C4-2B (cell line): ENCODE data around the gene STAT4.

Experiments used
- H3K27ac ChIP-seq: fragments of 450-650 bp; 2 replicates; pipeline ENCODE4 v1.5.1; 2017
- ZFX ChIP-seq: fragments of 450-650 bp; IDR thresholded peaks from 2 replicates; pipeline ENCODE4 v1.6.1; 2017
- TF ChIP-seq, protein P1 (sequence below): fragments of 450-650 bp; conservative IDR thresholded peaks from 2 replicates; pipeline ENCODE4 v1.5.1; 2017; ENCODE audit warnings: mild to moderate bottlenecking

STAT4 gene

DNA sequence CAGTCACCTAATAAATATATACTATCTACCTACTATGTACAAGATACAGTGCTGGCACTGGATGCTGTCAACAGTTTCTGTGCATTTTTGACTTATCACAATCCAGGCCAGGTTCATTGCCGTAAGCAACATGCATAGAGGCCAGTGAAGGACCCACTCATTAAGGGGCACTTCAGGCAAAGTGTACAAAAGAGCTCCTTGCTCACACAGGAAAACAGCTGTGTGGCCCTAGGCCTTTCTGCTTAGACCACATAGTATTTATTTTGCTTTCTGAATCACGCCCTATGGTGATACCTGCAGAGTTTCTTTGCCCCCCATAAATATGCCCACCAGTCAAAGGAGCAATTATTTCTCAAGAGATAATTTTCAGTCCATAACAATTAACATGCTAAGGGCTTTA, 39.6 kb upstream of the STAT4 start:
- no peak overlapping the region for H3K27ac ChIP-seq
- TF ChIP-seq, protein P1, sequence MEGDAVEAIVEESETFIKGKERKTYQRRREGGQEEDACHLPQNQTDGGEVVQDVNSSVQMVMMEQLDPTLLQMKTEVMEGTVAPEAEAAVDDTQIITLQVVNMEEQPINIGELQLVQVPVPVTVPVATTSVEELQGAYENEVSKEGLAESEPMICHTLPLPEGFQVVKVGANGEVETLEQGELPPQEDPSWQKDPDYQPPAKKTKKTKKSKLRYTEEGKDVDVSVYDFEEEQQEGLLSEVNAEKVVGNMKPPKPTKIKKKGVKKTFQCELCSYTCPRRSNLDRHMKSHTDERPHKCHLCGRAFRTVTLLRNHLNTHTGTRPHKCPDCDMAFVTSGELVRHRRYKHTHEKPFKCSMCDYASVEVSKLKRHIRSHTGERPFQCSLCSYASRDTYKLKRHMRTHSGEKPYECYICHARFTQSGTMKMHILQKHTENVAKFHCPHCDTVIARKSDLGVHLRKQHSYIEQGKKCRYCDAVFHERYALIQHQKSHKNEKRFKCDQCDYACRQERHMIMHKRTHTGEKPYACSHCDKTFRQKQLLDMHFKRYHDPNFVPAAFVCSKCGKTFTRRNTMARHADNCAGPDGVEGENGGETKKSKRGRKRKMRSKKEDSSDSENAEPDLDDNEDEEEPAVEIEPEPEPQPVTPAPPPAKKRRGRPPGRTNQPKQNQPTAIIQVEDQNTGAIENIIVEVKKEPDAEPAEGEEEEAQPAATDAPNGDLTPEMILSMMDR = no peak
- no peak for TF ChIP-seq ZFX

DNA sequence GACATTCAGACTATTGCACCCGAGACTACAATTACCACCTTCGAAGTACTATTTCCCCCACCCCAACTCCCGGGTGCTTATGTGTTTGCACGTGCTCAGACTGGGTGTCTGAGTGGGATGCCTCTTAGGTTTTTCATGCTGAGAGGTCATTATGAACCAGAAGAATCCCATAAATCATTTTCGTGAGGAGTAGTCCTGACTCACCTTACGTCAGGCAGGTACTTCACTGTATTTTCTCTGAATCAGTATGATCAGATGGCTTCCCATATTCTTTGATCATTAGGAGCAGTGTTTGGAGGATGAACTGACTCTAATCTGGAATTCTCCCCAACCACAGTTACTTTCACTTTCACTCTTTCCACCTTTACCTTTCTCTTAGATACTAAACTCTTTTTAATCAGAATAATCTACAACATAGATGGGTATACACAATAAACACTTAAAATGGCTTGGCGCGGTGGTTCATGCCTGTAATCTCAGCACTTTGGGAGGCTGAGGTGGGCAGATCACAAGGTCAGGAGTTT, 38.4 kb upstream of the STAT4 start:
- no peak overlapping the region for H3K27ac ChIP-seq

DNA sequence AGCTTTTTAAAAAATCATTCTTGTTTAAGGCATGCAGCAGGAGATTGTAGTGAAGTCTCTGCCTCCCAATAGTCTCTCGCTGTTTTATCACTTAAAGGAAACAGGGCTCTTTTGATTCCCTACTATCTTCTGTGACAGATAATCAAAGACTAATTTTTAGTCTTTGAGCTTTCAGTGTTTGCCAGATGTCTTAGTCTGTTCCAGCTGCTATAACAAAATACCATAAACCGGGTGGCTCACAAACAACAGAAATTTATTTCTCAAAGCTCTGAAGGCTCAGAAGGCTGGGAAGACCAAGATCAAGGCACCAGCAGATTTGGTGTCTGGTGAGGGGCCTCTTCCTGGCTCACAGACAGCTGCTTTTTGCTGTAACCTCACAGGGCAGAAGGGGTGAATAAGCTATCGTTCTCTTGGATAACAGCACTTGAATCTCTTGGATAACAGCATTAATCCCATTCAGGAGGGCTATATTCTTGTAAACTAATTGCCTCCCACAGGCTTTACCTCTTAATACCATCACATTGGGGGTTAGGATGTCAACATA, 37.8 kb upstream of the STAT4 start:
- H3K27ac ChIP-seq = no peak overlapping the region
- TF ChIP-seq, protein P1 = no peak
- TF ChIP-seq ZFX = no peak

More for the DNA sequence above, 38.4 kb upstream of the STAT4 start:
- no peak for TF ChIP-seq ZFX
- TF ChIP-seq, protein P1 = no peak

DNA sequence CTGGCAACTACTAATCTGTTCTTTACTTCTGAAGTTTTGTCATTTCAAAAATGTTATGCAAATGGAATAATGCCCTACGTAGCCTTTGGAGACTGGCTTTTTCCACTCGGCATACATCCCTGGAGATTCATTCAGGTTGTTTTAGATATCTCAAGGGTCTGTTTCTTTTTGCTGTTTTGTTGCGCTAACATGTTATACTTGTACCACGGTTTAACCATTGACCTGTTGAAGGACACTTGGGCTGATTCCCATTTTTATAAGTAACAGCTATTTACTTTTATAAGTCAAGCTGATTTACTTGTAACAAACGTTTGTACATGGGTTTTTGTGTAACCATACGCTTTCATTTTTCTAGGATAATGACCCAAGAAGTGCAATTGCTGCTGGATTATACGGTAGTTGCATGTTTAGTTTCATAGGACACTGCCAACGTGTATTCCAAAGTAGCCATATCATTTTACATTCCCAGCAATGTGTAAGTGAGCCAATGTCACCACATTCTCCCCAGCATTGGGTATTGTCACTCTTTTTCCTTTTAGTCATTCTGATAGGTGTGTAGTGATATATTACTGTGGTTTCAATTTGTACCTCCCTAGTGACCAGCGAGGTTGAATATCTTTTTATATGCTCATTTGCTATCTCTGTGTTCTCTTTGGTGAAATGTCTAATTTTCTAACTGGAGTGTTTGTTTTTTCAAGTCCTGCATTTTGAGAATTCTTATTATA, 36.5 kb upstream of the STAT4 start:
- TF ChIP-seq, protein P1 = no peak
- TF ChIP-seq ZFX = no peak
- H3K27ac ChIP-seq = no peak overlapping the region

DNA sequence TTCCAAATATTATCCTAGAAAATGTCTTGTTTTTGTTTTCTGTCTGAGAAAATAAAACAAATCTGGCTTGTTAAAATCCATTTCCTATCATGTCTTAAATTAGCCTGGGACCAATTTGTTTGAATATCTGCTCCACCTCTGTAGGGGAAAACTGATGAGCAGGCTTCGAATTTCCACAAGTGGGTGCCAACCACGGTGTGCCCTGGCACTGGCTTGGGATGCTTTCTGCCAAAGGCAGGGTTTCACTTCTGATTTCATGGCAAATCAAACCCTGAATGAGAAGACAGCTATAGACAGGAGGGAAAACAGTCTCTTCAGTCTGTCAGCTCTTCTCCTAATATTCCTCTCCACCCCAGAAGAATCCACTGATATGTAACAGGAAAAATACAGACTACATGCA, 33.7 kb upstream of the STAT4 start:
- H3K27ac ChIP-seq = no peak overlapping the region
- TF ChIP-seq, protein P1 = no peak
- no peak for TF ChIP-seq ZFX

DNA sequence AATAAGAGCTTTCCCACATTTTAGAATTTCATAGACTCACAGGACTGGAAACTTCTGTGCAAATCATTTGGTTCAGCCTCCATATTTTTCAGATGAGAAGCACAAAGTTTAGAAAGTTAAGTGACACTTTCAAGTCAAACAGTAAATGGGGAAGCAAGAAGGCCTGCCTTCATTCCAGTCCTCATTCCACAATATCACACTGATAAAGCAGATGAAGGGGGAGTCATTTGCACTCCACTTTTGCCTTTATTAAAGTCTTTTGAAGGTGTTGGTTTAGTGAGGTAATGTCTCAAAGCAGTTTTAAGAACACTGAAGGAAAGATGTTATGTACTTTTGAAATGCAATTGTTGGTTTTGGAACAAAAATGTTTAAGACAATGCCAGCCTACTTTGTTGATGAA, 32.7 kb upstream of the STAT4 start:
- H3K27ac ChIP-seq = no peak overlapping the region
- TF ChIP-seq, protein P1 = no peak
- no peak for TF ChIP-seq ZFX

DNA sequence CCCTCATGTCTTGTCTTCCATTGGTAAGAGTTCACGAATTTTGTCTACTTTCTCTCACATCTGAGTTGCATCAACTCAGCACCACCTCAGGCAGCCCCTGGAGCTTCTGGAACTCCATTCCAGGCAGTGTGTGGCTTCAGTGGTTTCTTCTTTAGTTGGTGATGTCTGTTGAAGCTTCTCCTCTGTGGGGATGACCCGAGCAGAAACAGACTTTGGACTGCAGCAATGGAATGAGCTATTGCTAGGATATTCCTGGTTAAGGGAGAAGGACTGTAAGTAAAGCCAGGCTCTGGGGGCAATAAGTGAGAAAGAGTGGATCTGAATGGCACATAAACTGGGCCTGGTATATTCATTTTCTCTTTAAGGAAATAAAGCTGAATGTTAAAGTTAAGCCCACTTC, 32.3 kb upstream of the STAT4 start:
- TF ChIP-seq, protein P1 = no peak
- TF ChIP-seq ZFX = no peak
- H3K27ac ChIP-seq = no peak overlapping the region
